SH-SY5Y (cell line): ENCODE data around the gene RBM19.

ENCODE experiments used
- GATA2 ChIP-seq: IDR thresholded peaks from 2 replicates; pipeline ENCODE4 v1.6.1; 2011; ENCODE audit warnings: mild to moderate bottlenecking, low read depth, low read length
- GATA3 ChIP-seq: IDR thresholded peaks from 2 replicates; pipeline ENCODE4 v1.6.1; 2011; ENCODE audit warnings: low read depth, mild to moderate bottlenecking, low read length, moderate library complexity

Gene RBM19

GRCh38 chr12:113831476-113831875 lies 134.6 kb downstream of the RBM19 start:
- TF ChIP-seq GATA2 (no peak), GATA3 (no peak)

- TF ChIP-seq GATA2: no peak
- no peak for TF ChIP-seq GATA3
These were observed 135.1 kb downstream of the RBM19 start for GRCh38 chr12:113831016-113831415.

GRCh38 chr12:113829212-113829611 lies 136.9 kb downstream of the RBM19 start:
- TF ChIP-seq GATA2 (no peak), GATA3 (no peak)

GRCh38 chr12:113827539-113828114 lies 138.5 kb downstream of the RBM19 start:
- TF ChIP-seq GATA3: no peak
- no peak for TF ChIP-seq GATA2

GRCh38 chr12:113826805-113827538 lies 139.2 kb downstream of the RBM19 start:
- TF ChIP-seq GATA3: no peak

GRCh38 chr12:113825705-113826104 lies 140.4 kb downstream of the RBM19 start:
- TF ChIP-seq GATA2 (no peak), GATA3 (no peak)

GRCh38 chr12:113823816-113824215 lies 142.3 kb downstream of the RBM19 start:
- no peak for TF ChIP-seq GATA2
- TF ChIP-seq GATA3: no peak

GRCh38 chr12:113823016-113823415 lies 143.1 kb downstream of the RBM19 start:
- TF ChIP-seq GATA2 (no peak), GATA3 (no peak)

GRCh38 chr12:113820842-113821241 lies 145.3 kb downstream of the RBM19 start:
- TF ChIP-seq GATA3: no peak
- no peak for TF ChIP-seq GATA2

- TF ChIP-seq GATA2: no peak
- TF ChIP-seq GATA3: no peak
These were observed 145.8 kb downstream of the RBM19 start for GRCh38 chr12:113820309-113820708.

- no peak for TF ChIP-seq GATA3
- no peak for TF ChIP-seq GATA2
These were observed 146.6 kb downstream of the RBM19 start for GRCh38 chr12:113819495-113819894.

- TF ChIP-seq GATA2: no peak
- no peak for TF ChIP-seq GATA3
These were observed 147.3 kb downstream of the RBM19 start for GRCh38 chr12:113818833-113819232.

- no peak for TF ChIP-seq GATA3
- TF ChIP-seq GATA2: no peak
These were observed 147.8 kb downstream of the RBM19 start for GRCh38 chr12:113818283-113818682.

GRCh38 chr12:113816866-113817265 lies 149.3 kb downstream of the RBM19 start:
- no peak for TF ChIP-seq GATA3
- no peak for TF ChIP-seq GATA2

- TF ChIP-seq GATA3 (no peak), GATA2 (no peak)
These were observed 151.1 kb downstream of the RBM19 start for GRCh38 chr12:113815031-113815430.

GRCh38 chr12:113813229-113813541 lies 152.9 kb downstream of the RBM19 start:
- TF ChIP-seq GATA3 (no peak), GATA2 (no peak)
